Psoas muscle (tissue), 8 donors: ENCODE measurements around the gene AIG1. TPM values are rescaled to one million over a fixed set of nuclear protein-coding genes. Genes with fewer than 3 reads are reported as not detected.

Experiments
- ATAC-seq, 4 donors: fragments of 200-7000 bp; cut with Tn5 transposase; one replicate each; pipeline ENCODE4 v1.9.1; 2020; ENCODE audit warnings: moderate library complexity in 3 of 4, mild to moderate bottlenecking in 2 of 4
- DNase-seq, 2 donors: peaks; one replicate each; pipeline ENCODE4 v3.0.0-alpha.2; 2020
- H3K27ac ChIP-seq: fragments of 200-600 bp; one replicate; pipeline ENCODE4 v1.8.0; 2022
- H3K27me3 ChIP-seq, 3 donors: fragments of 200-600 bp in 1 of 3; one replicate each; pipeline versions ENCODE4 v1.6.1 to v1.8.0; 2013 to 2022; ENCODE audit warnings: low read length in 2 of 3, mild to moderate bottlenecking in 2 of 3, moderate library complexity in 1 of 3; ENCODE audit not compliant: insufficient read depth in 3 of 3
- H3K36me3 ChIP-seq, 2 donors: fragments of 200-600 bp in 1 of 2; one replicate each; pipeline versions ENCODE4 v1.6.1 to v1.8.0; 2013 to 2022; ENCODE audit warnings: low read depth in 1 of 2, mild to moderate bottlenecking in 1 of 2, moderate library complexity in 1 of 2; ENCODE audit not compliant: insufficient read depth in 1 of 2
- H3K4me1 ChIP-seq: fragments of 200-600 bp; one replicate; pipeline ENCODE4 v1.8.0; 2022
- H3K4me3 ChIP-seq: fragments of 200-600 bp; one replicate; pipeline ENCODE4 v1.8.0; 2022; ENCODE audit warnings: mild to moderate bottlenecking
- H3K9me3 ChIP-seq: fragments of 200-600 bp; one replicate; pipeline ENCODE4 v1.8.0; 2022
- WGBS, 3 donors: extraction: QIAGEN DNeasy Blood & Tissue Kit; methylation state at CpG; one replicate each; pipeline versions ENCODE4 v1.1.6 to v1.1.7; 2013; 5-methylcytosine and 5-hydroxymethylcytosine counted together
- intact Hi-C, 2 donors: fragments of 100-400 bp; cut with DNase I; formaldehyde crosslinking; loops; one replicate each; pipeline versions ENCODE4 v1.11.0 to v1.14.2; 2022
- polyA plus RNA-seq, 3 donors: library from polyadenylated mRNA; stranded (reverse); fragments of 200-250 nt; gene quantifications; one replicate each; pipeline ENCODE4 v1.2.3, GENCODE V29; 2013
- total RNA-seq, 4 donors: library from RNA; stranded (reverse); fragmentation: NEBNext Ultra II Directional in 2 of 4; extraction: Animal tissue kit (Norgen Biotek cat#: 25700) in 2 of 4; gene quantifications; one replicate each; pipeline versions ENCODE4 v1.2.1 to v1.2.4, GENCODE V29; 2021 to 2023
- TF ChIP-seq, protein P1 (sequence below): fragments of 200-600 bp; IDR thresholded peaks from one replicate; pipeline ENCODE4 v1.8.0; 2022; ENCODE audit warnings: antibody characterized with exemption
- donor health status: healthy with polysubstance abuse.
- donor health status: DM: no; HTN: no; CAD: no; lungs with moderate emphysema.
- donor health status: Bipolar disorder and iron deficiency.
- donor health status: healthy.
- donor health status: DM: yes; HTN: yes; CAD: no.
- donor health status: DM: no; HTN: no; CAD: no.
- donor health status: DM: no; HTN: no; CAD: no.
- donor health status: DM: yes; HTN: yes; CAD: no.

The AIG1 gene
- total and polyA plus RNA-seq, 7 donors: 4.0 to 24.6 (median 5.8) TPM

DNA sequence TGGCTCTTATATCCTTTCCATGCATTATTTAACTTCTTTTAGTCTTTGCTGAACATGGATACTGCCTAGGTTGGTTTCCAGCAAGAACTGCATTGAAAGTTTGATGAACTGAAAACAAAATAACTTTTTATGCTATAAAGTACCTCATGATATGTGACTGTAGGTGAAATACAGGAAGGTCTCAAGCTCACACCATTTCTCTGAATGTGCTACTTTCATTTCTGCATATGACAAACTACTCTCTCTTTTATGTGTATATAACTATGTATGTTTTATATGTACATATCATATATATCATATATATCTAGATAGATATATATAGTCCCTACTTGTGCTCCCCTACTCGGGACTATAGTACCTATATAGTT lies 65.9 kb downstream of the AIG1 start:
- intact Hi-C loops: no loop called here
- no peaks in the 10 kb centered on the region for H3K4me1 ChIP-seq
- no peak overlapping the region for H3K27ac ChIP-seq
- no peak overlapping the region for H3K4me3 ChIP-seq
- H3K36me3 ChIP-seq: no peaks in the 10 kb centered on the region
- TF ChIP-seq, protein P1, sequence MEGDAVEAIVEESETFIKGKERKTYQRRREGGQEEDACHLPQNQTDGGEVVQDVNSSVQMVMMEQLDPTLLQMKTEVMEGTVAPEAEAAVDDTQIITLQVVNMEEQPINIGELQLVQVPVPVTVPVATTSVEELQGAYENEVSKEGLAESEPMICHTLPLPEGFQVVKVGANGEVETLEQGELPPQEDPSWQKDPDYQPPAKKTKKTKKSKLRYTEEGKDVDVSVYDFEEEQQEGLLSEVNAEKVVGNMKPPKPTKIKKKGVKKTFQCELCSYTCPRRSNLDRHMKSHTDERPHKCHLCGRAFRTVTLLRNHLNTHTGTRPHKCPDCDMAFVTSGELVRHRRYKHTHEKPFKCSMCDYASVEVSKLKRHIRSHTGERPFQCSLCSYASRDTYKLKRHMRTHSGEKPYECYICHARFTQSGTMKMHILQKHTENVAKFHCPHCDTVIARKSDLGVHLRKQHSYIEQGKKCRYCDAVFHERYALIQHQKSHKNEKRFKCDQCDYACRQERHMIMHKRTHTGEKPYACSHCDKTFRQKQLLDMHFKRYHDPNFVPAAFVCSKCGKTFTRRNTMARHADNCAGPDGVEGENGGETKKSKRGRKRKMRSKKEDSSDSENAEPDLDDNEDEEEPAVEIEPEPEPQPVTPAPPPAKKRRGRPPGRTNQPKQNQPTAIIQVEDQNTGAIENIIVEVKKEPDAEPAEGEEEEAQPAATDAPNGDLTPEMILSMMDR: no peak
- peaks cover 9% of the 10 kb centered on the region for H3K9me3 ChIP-seq
- ATAC-seq (no peak), DNase-seq (no peak)
- 92 to 96% (median 95%) methylated on average over 1 of the region's 1 CpG for WGBS, 3 donors
- H3K27me3 ChIP-seq: no peaks in the 10 kb centered on the region

DNA sequence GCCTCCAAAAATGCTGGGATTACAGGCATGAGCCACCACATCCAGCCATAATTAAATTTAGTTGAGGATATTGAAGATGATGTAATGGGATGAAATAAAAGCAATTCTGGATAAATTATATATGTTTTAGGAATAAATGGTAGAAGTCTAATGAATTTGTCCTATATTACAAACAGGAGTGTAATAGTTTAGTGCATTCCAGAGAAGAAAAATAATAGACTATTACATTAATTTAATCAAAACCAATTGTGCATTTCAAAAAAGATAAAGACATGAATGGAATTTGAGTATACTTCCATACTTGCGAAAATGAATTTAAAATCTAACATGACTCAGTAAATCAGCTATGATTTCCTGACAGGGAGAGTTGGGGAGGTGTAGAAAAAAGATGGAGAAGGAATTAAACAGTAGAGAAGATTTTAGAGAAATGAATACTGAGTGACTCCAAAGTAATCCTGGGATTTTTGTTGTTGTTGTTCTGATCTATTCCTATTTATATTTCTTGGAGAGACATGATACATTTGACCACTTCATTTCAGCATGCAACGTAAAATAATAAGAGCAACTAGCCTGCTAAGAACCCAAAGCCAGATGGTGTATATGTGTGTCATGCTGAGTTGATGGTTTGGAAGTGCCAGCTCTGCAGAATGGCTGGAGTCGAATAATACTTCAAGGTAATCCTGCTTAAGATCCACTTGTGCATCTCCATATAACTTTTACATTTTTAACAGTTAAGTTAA lies 67.4 kb downstream of the AIG1 start:
- intact Hi-C loops: no loop called here
- TF ChIP-seq, protein P1: no peak
- Histone ChIP-seq H3K27me3 (no peaks in the 10 kb centered on the region), H3K27ac (no peak overlapping the region), H3K36me3 (no peaks in the 10 kb centered on the region), H3K9me3 (peaks cover 9% of the 10 kb centered on the region), H3K4me3 (no peak overlapping the region), H3K4me1 (no peaks in the 10 kb centered on the region)
- DNase-seq (no peak), ATAC-seq (no peak)
- 78 to 93% (median 84%) methylated on average over 3 of the region's 3 CpGs for WGBS, 3 donors

DNA sequence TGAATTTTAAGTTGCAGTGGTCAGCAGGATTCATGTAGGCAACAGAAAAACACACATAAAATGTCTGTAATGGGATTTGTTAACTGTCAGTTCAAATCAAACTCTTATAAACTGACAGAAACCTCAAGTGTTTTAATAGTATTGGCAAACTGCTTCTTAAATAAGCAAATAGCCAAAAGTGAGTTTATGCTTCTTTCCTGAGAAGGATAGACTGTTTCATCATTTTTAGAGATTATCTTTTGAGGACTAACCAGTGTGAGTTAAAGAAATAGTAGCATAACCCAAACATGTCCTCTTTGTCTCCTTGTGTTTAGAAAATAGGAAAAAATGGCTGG lies 68.0 kb downstream of the AIG1 start:
- no peaks in the 10 kb centered on the region for H3K27me3 ChIP-seq
- TF ChIP-seq, protein P1: no peak
- H3K4me1 ChIP-seq: no peaks in the 10 kb centered on the region
- H3K9me3 ChIP-seq: peaks cover 9% of the 10 kb centered on the region
- H3K4me3 ChIP-seq: no peak overlapping the region
- DNase-seq (no peak), ATAC-seq (no peak)
- H3K36me3 ChIP-seq: no peaks in the 10 kb centered on the region
- no peak overlapping the region for H3K27ac ChIP-seq
- intact Hi-C loops: no loop called here

DNA sequence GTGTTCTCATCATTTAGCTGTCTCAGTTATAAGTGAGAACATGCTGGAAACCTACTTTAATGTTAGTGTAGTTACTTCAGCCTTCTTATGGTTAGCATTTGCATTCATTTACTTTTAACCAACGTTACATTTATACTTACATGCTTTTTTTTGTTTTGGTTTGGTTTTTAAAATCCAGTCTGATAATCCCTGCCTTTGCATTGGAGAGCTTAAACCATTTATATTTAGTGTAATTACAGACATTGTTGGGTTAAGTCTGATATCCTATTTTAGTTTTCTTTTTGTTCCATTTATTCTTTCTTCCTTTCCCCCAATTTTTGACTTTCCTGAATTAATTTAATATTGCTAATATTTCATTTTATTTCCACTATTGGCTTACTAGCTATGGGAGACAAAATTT lies 70.2 kb downstream of the AIG1 start:
- WGBS, 3 donors: 80 to 90% (median 82%) methylated on average over 1 of the region's 1 CpG

More for the DNA sequence above, 70.2 kb downstream of the AIG1 start:
- Histone ChIP-seq H3K4me1 (no peaks in the 10 kb centered on the region), H3K9me3 (peaks cover 9% of the 10 kb centered on the region), H3K27me3 (no peaks in the 10 kb centered on the region), H3K27ac (no peak overlapping the region), H3K4me3 (no peak overlapping the region), H3K36me3 (no peaks in the 10 kb centered on the region)
- DNase-seq: no peak
- TF ChIP-seq, protein P1: no peak
- intact Hi-C loops: no loop called here
- no peak for ATAC-seq
